H9 (cell line): Measurements from ENCODE around the gene MEP1A. TPM values are rescaled to one million over a fixed set of nuclear protein-coding genes. Genes with fewer than 3 reads are reported as not detected.
"Not testable (repeated sequence)": the region's sequence is repeated elsewhere in the genome, so short reads cannot be mapped to it uniquely, and the experiment has no call there.

Experiments used
- DNase-seq: peaks from one replicate; pipeline ENCODE4 v3.0.0-alpha.2; 2017
- H2AFZ ChIP-seq: one replicate; pipeline ENCODE4 v1.6.1; 2013; ENCODE audit warnings: mild to moderate bottlenecking, low read length, control low read depth, moderate library complexity
- H2AK5ac ChIP-seq: 2 replicates; pipeline ENCODE4 v1.6.1; 2013; ENCODE audit warnings: low read length, control low read depth, mixed read lengths; ENCODE audit not compliant: insufficient read length
- H2BK120ac ChIP-seq: one replicate; pipeline ENCODE4 v1.6.1; 2013; ENCODE audit warnings: low read depth, mild to moderate bottlenecking, low read length, control low read depth, inconsistent platforms; ENCODE audit not compliant: poor library complexity, severe bottlenecking
- H2BK12ac ChIP-seq: 2 replicates; pipeline ENCODE4 v1.6.1; 2013; ENCODE audit warnings: low read length, control low read depth, mixed read lengths, low read depth; ENCODE audit not compliant: insufficient read length
- H2BK15ac ChIP-seq: 2 replicates; pipeline ENCODE4 v1.6.1; 2013; ENCODE audit warnings: low read depth, low read length, control low read depth
- H2BK20ac ChIP-seq: one replicate; pipeline ENCODE4 v1.6.1; 2013; ENCODE audit warnings: low read depth, mild to moderate bottlenecking, low read length, control low read depth, inconsistent platforms; ENCODE audit not compliant: poor library complexity, severe bottlenecking
- H2BK5ac ChIP-seq: 2 replicates; pipeline ENCODE4 v1.6.1; 2013; ENCODE audit warnings: low read length, control low read depth, mixed read lengths; ENCODE audit not compliant: insufficient read length
- H3K14ac ChIP-seq: 2 replicates; pipeline ENCODE4 v1.6.1; 2013; ENCODE audit warnings: low read length, control low read depth; ENCODE audit not compliant: insufficient read depth
- H3K18ac ChIP-seq: 2 replicates; pipeline ENCODE4 v1.6.1; 2013; ENCODE audit warnings: low read depth, mild to moderate bottlenecking, mixed read lengths, low read length, control low read depth; ENCODE audit not compliant: insufficient read length
- H3K23ac ChIP-seq: 2 replicates; pipeline ENCODE4 v1.6.1; 2013; ENCODE audit warnings: low read length, control low read depth, mixed read lengths, low read depth; ENCODE audit not compliant: insufficient read length
- H3K23me2 ChIP-seq: 2 replicates; pipeline ENCODE4 v1.6.1; 2013; ENCODE audit warnings: low read depth, mild to moderate bottlenecking, mixed read lengths, low read length, control low read depth; ENCODE audit not compliant: insufficient read length, poor library complexity, severe bottlenecking
- H3K27ac ChIP-seq: 2 replicates; pipeline ENCODE4 v1.5.1; 2013; ENCODE audit warnings: low read length, control low read depth, mixed read lengths, low read depth; ENCODE audit not compliant: insufficient read length
- H3K27me3 ChIP-seq: 2 replicates; pipeline ENCODE4 v1.6.1; 2013; ENCODE audit warnings: low read length, control low read depth, inconsistent platforms; ENCODE audit not compliant: insufficient read depth
- H3K4ac ChIP-seq: 2 replicates; pipeline ENCODE4 v1.6.1; 2013; ENCODE audit warnings: low read depth, mild to moderate bottlenecking, control low read depth, inconsistent platforms, low read length, moderate library complexity
- H3K4me1 ChIP-seq: 2 replicates; pipeline ENCODE4 v1.6.1; 2013; ENCODE audit warnings: low read length, control low read depth, inconsistent platforms; ENCODE audit not compliant: insufficient read depth
- H3K4me2 ChIP-seq: 2 replicates; pipeline ENCODE4 v1.6.1; 2013; ENCODE audit warnings: low read length, control low read depth, mixed read lengths; ENCODE audit not compliant: insufficient read length, insufficient read depth
- H3K56ac ChIP-seq: 2 replicates; pipeline ENCODE4 v1.6.1; 2013; ENCODE audit warnings: low read depth, mild to moderate bottlenecking, mixed read lengths, low read length, control low read depth; ENCODE audit not compliant: insufficient read length
- H3K79me1 ChIP-seq: 2 replicates; pipeline ENCODE4 v1.6.1; 2013; ENCODE audit warnings: low read depth, mild to moderate bottlenecking, moderate library complexity, low read length, control low read depth, inconsistent platforms; ENCODE audit not compliant: insufficient read depth, poor library complexity, severe bottlenecking
- H3K79me2 ChIP-seq: 2 replicates; pipeline ENCODE4 v1.6.1; 2013; ENCODE audit warnings: low read length, control low read depth, inconsistent platforms; ENCODE audit not compliant: insufficient read depth
- H3K9ac ChIP-seq: 2 replicates; pipeline ENCODE4 v1.6.1; 2013; ENCODE audit warnings: low read length, control low read depth, mixed read lengths; ENCODE audit not compliant: insufficient read length; ENCODE audit errors: extremely low read depth
- H3K9me3 ChIP-seq: one replicate; pipeline ENCODE4 v1.6.1; 2013; ENCODE audit warnings: low read depth, low read length, inconsistent platforms; ENCODE audit not compliant: control insufficient read depth
- H3T11ph ChIP-seq: one replicate; pipeline ENCODE4 v1.6.1; 2013; ENCODE audit warnings: mild to moderate bottlenecking, low read length, control low read depth, inconsistent platforms
- H4K20me1 ChIP-seq: one replicate; pipeline ENCODE4 v1.6.1; 2013; ENCODE audit not compliant: control insufficient read depth, insufficient read length, insufficient read depth
- H4K5ac ChIP-seq: 2 replicates; pipeline ENCODE4 v1.6.1; 2013; ENCODE audit warnings: low read depth, mild to moderate bottlenecking, mixed read lengths, low read length, control low read depth; ENCODE audit not compliant: insufficient read length
- H4K8ac ChIP-seq: replicated peaks from 2 replicates; pipeline ENCODE4 v1.6.1; 2013; ENCODE audit warnings: low read length, control low read depth, mixed read lengths, low read depth; ENCODE audit not compliant: insufficient read length
- H4K91ac ChIP-seq: 2 replicates; pipeline ENCODE4 v1.6.1; 2013; ENCODE audit warnings: low read depth, mild to moderate bottlenecking, moderate library complexity, mixed read lengths, low read length, control low read depth; ENCODE audit not compliant: insufficient read length
- H3K27ac Mint-ChIP-seq, 3 experiments: 2 replicates in 2 of 3; 3 replicates in 1 of 3; pipeline ENCODE4 v1.8.0; 2020 to 2021; ENCODE audit warnings: mixed read lengths in 3 of 3, mild to moderate bottlenecking in 1 of 3, moderate library complexity in 1 of 3
- H3K27me3 Mint-ChIP-seq: 2 replicates; pipeline ENCODE4 v1.8.0; 2021; ENCODE audit warnings: low read depth, mild to moderate bottlenecking, moderate library complexity, mixed read lengths
- H3K36me3 Mint-ChIP-seq, 3 experiments: 2 replicates in 2 of 3; 3 replicates in 1 of 3; pipeline ENCODE4 v1.8.0; 2020 to 2021; ENCODE audit warnings: low read depth in 3 of 3, mixed read lengths in 3 of 3; ENCODE audit not compliant: insufficient read depth in 1 of 3
- H3K4me1 Mint-ChIP-seq, 2 experiments: 2 replicates each; pipeline ENCODE4 v1.8.0; 2020; ENCODE audit warnings: mixed read lengths in 2 of 2
- H3K4me3 Mint-ChIP-seq, 2 experiments: 2 replicates in 1 of 2; 3 replicates in 1 of 2; pipeline ENCODE4 v1.8.0; 2020 to 2021; ENCODE audit warnings: mild to moderate bottlenecking in 2 of 2, mixed read lengths in 2 of 2, moderate library complexity in 1 of 2
- H3K9me3 Mint-ChIP-seq, 2 experiments: 2 replicates in 1 of 2; 3 replicates in 1 of 2; pipeline ENCODE4 v1.8.0; 2020; ENCODE audit warnings: mild to moderate bottlenecking in 2 of 2, mixed read lengths in 2 of 2, moderate library complexity in 1 of 2
- CTCF ChIP-seq: fragments of 200-600 bp; sonication (generic); conservative IDR thresholded peaks from 3 replicates; pipeline ENCODE4 v1.8.0; 2021; ENCODE audit warnings: antibody characterized with exemption, mild to moderate bottlenecking
- WGBS: extraction: QIAGEN DNeasy Blood & Tissue Kit; methylation state at CpG from one replicate; pipeline ENCODE4 v1.1.7; 2013; ENCODE audit warnings: missing lambda C conversion rate, low lambda C conversion rate, mixed read lengths; ENCODE audit not compliant: insufficient read length; ENCODE audit errors: extremely low coverage; 5-methylcytosine and 5-hydroxymethylcytosine counted together
- total RNA-seq: library from RNA; stranded (reverse); gene quantifications from 2 replicates; pipeline ENCODE4 v1.2.1, GENCODE V29; 2021

The MEP1A gene
- total RNA-seq, 1 experiment from 2014 or later = not detected

GRCh38 chr6:46773201-46773855 lies 19.9 kb upstream of the MEP1A start:
- peaks cover 5% of the 10 kb centered on the region for H3K27me3 Mint-ChIP-seq
- no peak overlapping the region for H3K23ac ChIP-seq
- H4K8ac ChIP-seq = no peak overlapping the region
- no peak overlapping the region for H3K4me2 ChIP-seq
- H2BK15ac ChIP-seq = no peak overlapping the region
- H3K27me3 ChIP-seq = no peaks in the 10 kb centered on the region
- no CpG with 5 or more reads among the region's 1 CpG for WGBS
- H3K9me3 ChIP-seq = no peaks in the 10 kb centered on the region
- no peaks in the 10 kb centered on the region for H3K9me3 Mint-ChIP-seq
- no peak overlapping the region for H2BK120ac ChIP-seq
- H3K27ac ChIP-seq = no peak overlapping the region
- no peak overlapping the region for H4K5ac ChIP-seq
- H3K56ac ChIP-seq = no peak overlapping the region
- H4K20me1 ChIP-seq = no peaks in the 10 kb centered on the region
- H2BK20ac ChIP-seq = no peak overlapping the region
- H3K4me3 Mint-ChIP-seq = no peak overlapping the region
- no peak overlapping the region; a peak in 1 of 7 replicates for H3K27ac Mint-ChIP-seq
- no peak overlapping the region for H2BK12ac ChIP-seq
- H3K79me2 ChIP-seq = no peaks in the 10 kb centered on the region
- no peak overlapping the region for H3K14ac ChIP-seq
- no peaks in the 10 kb centered on the region for H3K4me1 ChIP-seq
- H3K4ac ChIP-seq = no peak overlapping the region
- no peaks in the 10 kb centered on the region for H3K23me2 ChIP-seq
- no peak overlapping the region for H2BK5ac ChIP-seq
- H2AK5ac ChIP-seq = no peak overlapping the region
- no peak overlapping the region for H3T11ph ChIP-seq
- H3K4me1 Mint-ChIP-seq = no peaks in the 10 kb centered on the region; a peak in 2 of 4 replicates
- DNase-seq = no peak
- no peaks in the 10 kb centered on the region for H3K79me1 ChIP-seq
- no peak overlapping the region for H3K18ac ChIP-seq
- no peak for TF ChIP-seq CTCF
- H4K91ac ChIP-seq = no peak overlapping the region
- no peak overlapping the region for H2AFZ ChIP-seq
- H3K9ac ChIP-seq = no peak overlapping the region
- no peaks in the 10 kb centered on the region for H3K36me3 Mint-ChIP-seq

- H4K8ac ChIP-seq, H4K91ac ChIP-seq, H4K20me1 ChIP-seq, H2AFZ ChIP-seq, H3T11ph ChIP-seq, H3K27ac ChIP-seq, H3K9ac ChIP-seq, H3K79me2 ChIP-seq, H2BK5ac ChIP-seq, H3K23ac ChIP-seq, H3K4ac ChIP-seq, H3K27ac Mint-ChIP-seq, H3K18ac ChIP-seq, H2BK20ac ChIP-seq, H4K5ac ChIP-seq, H3K36me3 Mint-ChIP-seq, H3K23me2 ChIP-seq, H3K9me3 ChIP-seq, H3K14ac ChIP-seq, H2BK12ac ChIP-seq, H3K9me3 Mint-ChIP-seq, H3K56ac ChIP-seq, H3K4me3 Mint-ChIP-seq, H3K79me1 ChIP-seq, H3K4me1 Mint-ChIP-seq, H3K27me3 ChIP-seq, H2BK120ac ChIP-seq, H3K27me3 Mint-ChIP-seq, DNase-seq, H3K4me1 ChIP-seq, H2AK5ac ChIP-seq, H3K4me2 ChIP-seq, H2BK15ac ChIP-seq: not testable (repeated sequence)
- WGBS = no CpG with 5 or more reads among the region's 24 CpGs
These were observed 18.5 kb upstream of the MEP1A start for GRCh38 chr6:46774736-46775135.
